NCI-H2081 treated with DMSO at 0.1 percent for 48 hours (cell line): Measurements from ENCODE around the gene MEF2D.

Experiments
- DNase-seq: peaks from one replicate; lab custom pipeline; 2025; lab: John Stamatoyannopoulos, UW

Gene MEF2D

DNA sequence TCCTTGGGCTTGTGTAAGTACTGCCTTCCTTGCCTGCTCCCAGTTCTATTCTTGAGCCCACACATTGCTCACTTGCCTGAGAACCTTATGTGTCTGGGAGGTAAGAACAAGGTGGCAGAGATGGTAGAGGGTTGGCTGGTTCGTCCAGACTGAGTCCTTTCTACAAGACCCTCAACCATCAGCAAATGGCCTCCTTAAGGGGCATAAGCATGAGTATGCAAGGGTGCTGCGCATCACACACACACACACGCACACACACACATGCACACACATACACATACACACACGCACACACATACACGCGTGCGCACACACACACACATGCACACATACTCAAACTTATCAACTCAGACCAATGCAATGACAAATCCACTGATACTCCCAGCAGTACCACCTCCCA lies 74.6 kb downstream of the MEF2D start:
- no peak for DNase-seq

DNA sequence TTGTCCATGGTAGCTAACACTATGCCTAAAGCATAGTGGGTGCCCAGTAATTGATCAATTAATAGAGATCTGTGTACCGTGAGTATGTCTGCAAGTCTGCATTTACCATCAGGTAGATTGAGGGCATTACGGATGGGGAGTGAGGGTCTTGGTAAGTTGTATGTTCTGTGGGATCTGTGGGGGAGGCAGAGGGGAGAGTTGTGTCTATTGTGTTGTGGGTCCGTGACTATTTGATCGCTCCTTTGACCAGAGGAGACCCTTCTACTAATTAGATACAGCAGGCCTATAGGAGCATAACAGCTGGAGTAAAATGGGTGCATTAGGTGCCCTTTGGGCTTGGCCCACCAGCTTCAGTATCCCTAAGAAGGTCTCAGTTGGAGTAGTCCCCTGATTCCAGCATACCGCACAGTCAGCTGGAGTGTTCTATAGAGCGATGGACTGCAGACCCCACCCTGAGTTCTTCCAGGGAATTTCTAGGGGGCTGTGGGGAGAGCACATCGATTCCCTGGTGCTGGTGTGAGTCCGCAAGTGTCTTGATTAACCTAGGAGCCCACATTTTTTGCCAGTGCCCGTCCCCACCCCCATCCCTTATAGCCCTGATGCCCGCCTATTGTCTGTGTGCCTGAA lies 75.7 kb downstream of the MEF2D start:
- DNase-seq = no peak

GRCh38 chr1:156423422-156424352 lies 76.9 kb downstream of the MEF2D start:
- no peak for DNase-seq

GRCh38 chr1:156422602-156423091 lies 77.9 kb downstream of the MEF2D start:
- no peak for DNase-seq

DNA sequence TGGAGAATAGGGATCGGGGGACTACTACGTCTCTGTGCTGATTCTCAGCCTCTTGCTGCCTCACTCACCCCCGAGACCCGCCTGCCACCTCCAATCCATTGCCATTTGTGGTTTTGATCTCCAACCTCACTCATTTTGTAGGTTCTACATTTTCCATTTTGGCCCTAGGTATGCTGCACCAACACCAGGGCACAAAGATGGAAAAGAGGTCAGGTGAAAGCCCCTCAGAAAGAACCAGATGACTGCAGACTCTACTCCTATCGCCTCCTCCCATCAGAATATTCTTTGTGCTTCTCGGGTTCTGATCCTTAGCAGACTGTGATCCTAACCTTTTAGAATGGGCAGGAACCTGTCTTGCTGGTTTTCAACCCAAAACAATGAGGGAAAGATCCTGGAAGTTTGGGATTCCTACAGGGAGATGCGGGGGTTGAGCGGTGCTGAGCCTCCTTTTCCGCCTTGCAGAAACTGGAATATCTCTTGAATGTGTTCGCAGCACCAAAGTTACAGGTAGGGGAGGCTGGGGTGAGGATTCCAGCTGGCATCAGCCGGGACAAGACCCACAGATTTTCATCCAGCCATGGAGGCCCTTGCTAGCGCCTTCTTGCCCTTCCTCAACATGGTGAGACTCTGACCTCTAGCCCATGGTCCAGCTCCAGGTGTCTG lies 78.5 kb downstream of the MEF2D start:
- DNase-seq = no peak

GRCh38 chr1:156421062-156421938 lies 79.3 kb downstream of the MEF2D start:
- DNase-seq = peak; percentile 21

GRCh38 chr1:156420205-156421061 lies 80.1 kb downstream of the MEF2D start:
- no peak for DNase-seq

DNA sequence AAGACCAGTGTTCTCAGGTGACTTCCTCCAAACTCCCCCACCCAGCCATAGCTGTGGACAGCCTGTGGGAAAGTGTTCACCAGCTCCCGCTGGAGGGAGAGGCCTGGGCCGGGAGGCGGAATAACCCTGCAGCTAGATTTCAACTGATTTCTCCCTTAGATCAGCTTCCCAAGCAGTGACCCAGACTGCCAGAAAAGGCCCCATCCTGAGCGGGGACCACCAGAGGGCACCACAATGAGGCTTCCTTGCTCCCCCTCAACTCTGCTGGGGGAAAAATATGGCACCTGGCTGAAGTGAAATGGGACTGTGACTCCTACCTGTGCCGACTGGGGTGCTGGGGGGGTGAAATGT lies 80.7 kb downstream of the MEF2D start:
- DNase-seq = no peak

DNA sequence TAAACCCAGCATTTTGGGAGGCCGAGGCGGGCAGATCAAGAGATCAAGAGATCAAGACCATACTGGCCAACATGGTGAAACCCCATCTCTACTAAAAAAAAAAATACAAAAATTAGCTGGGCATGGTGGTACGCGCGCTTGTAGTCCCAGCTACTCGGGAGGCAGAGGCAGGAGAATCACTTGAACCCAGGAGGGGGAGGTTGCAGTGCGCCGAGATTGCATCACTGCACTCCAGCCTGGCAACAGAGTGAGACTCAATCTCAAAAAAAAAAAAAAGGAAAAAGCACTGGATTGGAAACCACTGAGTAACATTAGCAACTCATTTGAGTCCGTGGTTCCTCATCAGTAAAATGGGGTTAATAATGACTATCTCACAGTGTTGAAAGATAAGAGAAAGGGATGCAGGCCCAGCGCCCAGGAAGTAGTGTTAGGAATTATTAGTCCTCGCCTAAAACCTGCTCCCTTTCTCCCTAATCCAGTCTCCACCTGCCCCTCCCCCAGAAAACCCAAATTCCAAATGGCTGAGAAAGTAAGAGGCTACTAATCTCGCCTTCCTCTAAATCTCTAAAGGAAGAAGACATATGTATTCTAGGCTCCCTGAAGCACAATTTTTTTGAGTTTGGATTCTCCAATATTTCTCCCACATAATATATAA lies 82.0 kb downstream of the MEF2D start:
- no peak for DNase-seq

GRCh38 chr1:156417401-156418020 lies 83.1 kb downstream of the MEF2D start:
- DNase-seq = no peak

- no peak for DNase-seq
Measured at GRCh38 chr1:156416993-156417392, 83.6 kb downstream of the MEF2D start.

DNA sequence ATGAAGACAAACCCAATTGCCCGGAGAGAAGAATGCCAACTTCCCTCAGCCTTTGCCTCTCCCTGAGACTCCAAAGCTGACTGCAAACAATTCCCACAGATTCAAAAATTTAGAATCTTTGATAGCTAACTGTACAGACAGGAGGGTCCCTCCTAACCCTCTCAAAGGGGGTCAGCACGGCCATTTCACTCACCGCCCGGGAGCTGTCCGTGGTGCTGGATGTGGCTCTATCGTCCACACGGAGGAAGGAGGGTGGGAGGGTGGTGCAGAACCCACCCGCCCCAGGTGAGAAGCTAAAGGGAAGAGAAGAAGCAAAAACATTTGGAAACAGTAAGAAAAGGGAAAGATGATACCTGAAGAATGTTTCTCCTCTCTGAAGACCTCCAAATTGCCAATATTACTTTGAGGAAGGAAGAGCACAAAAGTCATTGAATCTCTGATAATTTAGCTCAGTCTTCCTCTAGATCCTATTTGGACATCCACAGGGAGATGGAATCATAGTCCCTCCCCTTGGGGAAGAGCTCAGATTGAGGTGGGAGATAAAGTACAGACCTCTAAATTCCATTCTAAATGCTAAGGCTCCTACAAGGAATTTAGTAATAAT lies 86.0 kb downstream of the MEF2D start:
- no peak for DNase-seq
